ENCODE results near the gene POLD3.
A peak's percentile ranks its signal among the peaks of the same experiment; 100 is the strongest.

Gene POLD3

GRCh38 chr11:74626130-74626529 lies 33.7 kb downstream of the POLD3 start:
- no peak for DNase-seq
- Mint-ChIP-seq H3K27ac (no peak overlapping the region), H3K9me3 (peaks cover 4% of the 10 kb centered on the region), H3K4me3 (no peak overlapping the region), H3K36me3 (ENCODE audit: low read depth) (peaks cover 56% of the 10 kb centered on the region), H3K27me3 (ENCODE audit: low read depth, poor library complexity) (no peaks in the 10 kb centered on the region), H3K4me1 (no peaks in the 10 kb centered on the region)
- TF ChIP-seq CTCF (IDR thresholded peaks at IDR 0.05), result no peak

- Mint-ChIP-seq H3K36me3 (ENCODE audit: low read depth) (peaks cover 52% of the 10 kb centered on the region), H3K9me3 (peaks cover 4% of the 10 kb centered on the region), H3K4me1 (no peaks in the 10 kb centered on the region), H3K27me3 (ENCODE audit: low read depth, poor library complexity) (no peaks in the 10 kb centered on the region), H3K27ac (no peak overlapping the region), H3K4me3 (no peak overlapping the region)
- DNase-seq, result no peak
- no peak for TF ChIP-seq CTCF (IDR thresholded peaks at IDR 0.05)
Measured at GRCh38 chr11:74626604-74627003, 34.2 kb downstream of the POLD3 start.

GRCh38 chr11:74627381-74627780 lies 35.0 kb downstream of the POLD3 start:
- no peak overlapping the region for H3K4me3 Mint-ChIP-seq
- TF ChIP-seq CTCF (IDR thresholded peaks at IDR 0.05), result no peak
- no peak for DNase-seq
- no peak overlapping the region for H3K27ac Mint-ChIP-seq
- no peaks in the 10 kb centered on the region for H3K4me1 Mint-ChIP-seq
- H3K9me3 Mint-ChIP-seq, result peaks cover 4% of the 10 kb centered on the region
- peaks cover 50% of the 10 kb centered on the region for H3K36me3 Mint-ChIP-seq (ENCODE audit: low read depth)
- no peaks in the 10 kb centered on the region for H3K27me3 Mint-ChIP-seq (ENCODE audit: low read depth, poor library complexity)

GRCh38 chr11:74630043-74630442 lies 37.7 kb downstream of the POLD3 start:
- TF ChIP-seq CTCF (IDR thresholded peaks at IDR 0.05), result no peak

GRCh38 chr11:74633406-74634393 lies 41.3 kb downstream of the POLD3 start:
- H3K4me3 Mint-ChIP-seq, result no peak overlapping the region
- H3K9me3 Mint-ChIP-seq, result no peaks in the 10 kb centered on the region
- H3K4me1 Mint-ChIP-seq, result peaks cover 8% of the 10 kb centered on the region
- H3K36me3 Mint-ChIP-seq (ENCODE audit: low read depth), result peaks cover 52% of the 10 kb centered on the region
- peak overlapping the region; percentile 6 for H3K27ac Mint-ChIP-seq
- TF ChIP-seq CTCF (IDR thresholded peaks at IDR 0.05), result no peak
- no peaks in the 10 kb centered on the region for H3K27me3 Mint-ChIP-seq (ENCODE audit: low read depth, poor library complexity)
- no peak for DNase-seq

More at GRCh38 chr11:74630043-74630442, 37.7 kb downstream of the POLD3 start:
- Mint-ChIP-seq H3K9me3 (no peaks in the 10 kb centered on the region), H3K36me3 (ENCODE audit: low read depth) (peaks cover 51% of the 10 kb centered on the region), H3K27me3 (ENCODE audit: low read depth, poor library complexity) (no peaks in the 10 kb centered on the region), H3K27ac (no peak overlapping the region), H3K4me3 (no peak overlapping the region), H3K4me1 (peaks cover 5% of the 10 kb centered on the region)
- DNase-seq, result no peak

Data from nephron progenitor cell (in vitro differentiated cells).